ENCODE data around the gene LEF1.
A peak's percentile ranks its signal among the peaks of the same experiment; 100 is the strongest.

Gene LEF1

GRCh38 chr4:108181704-108182103 lies 13.0 kb upstream of the LEF1 start:
- no peak for TF ChIP-seq POLR2AphosphoS5 (IDR thresholded peaks at IDR 0.05; ENCODE audit: low read depth, low read length)
- no peak for TF ChIP-seq POU2F2 (IDR thresholded peaks at IDR 0.05; ENCODE audit: low read depth, low read length)
- no peak for TF ChIP-seq TAF1 (IDR thresholded peaks at IDR 0.05; ENCODE audit: low read depth, low read length)
- FAIRE-seq, result no peak
- no peak for DNase-seq (ENCODE audit: insufficient read length, low spot score)

- FAIRE-seq, result no peak
- no peak for DNase-seq (ENCODE audit: insufficient read length, low spot score)
- TF ChIP-seq TAF1 (IDR thresholded peaks at IDR 0.05; ENCODE audit: low read depth, low read length) (no peak), PAX5 (IDR thresholded peaks at IDR 0.05; ENCODE audit: insufficient read depth, low read length, severe bottlenecking) (no peak), POLR2A (IDR thresholded peaks at IDR 0.05; ENCODE audit: low read depth, low read length) (no peak), POU2F2 (IDR thresholded peaks at IDR 0.05; ENCODE audit: low read depth, low read length) (no peak), SPI1 (IDR thresholded peaks at IDR 0.05; ENCODE audit: low read depth, low read length) (no peak), POLR2AphosphoS5 (IDR thresholded peaks at IDR 0.05; ENCODE audit: low read depth, low read length) (no peak)
These were observed 11.8 kb upstream of the LEF1 start for GRCh38 chr4:108180513-108180912.

DNA sequence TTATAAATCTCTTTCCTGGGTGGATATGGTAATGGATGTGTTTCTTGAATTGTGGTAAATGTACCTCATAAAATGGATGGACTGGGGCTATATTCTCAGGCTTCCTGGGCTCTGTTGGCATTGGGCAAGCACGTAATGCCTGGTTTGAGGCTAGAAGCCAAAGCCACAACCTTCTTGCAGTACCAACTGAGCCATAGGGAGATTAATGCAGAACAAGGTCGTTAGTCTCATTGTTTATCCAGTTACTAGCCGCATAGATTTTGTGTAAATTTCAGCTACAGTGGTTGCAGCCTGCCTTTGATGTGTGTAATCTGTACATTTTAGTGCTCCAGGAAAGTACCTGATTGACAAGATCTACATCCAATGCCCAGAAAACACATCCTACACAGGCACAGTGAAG lies 7.2 kb upstream of the LEF1 start:
- no peak for TF ChIP-seq PAX5 (IDR thresholded peaks at IDR 0.05; ENCODE audit: insufficient read depth, low read length, severe bottlenecking)
- no peak for TF ChIP-seq POLR2A (IDR thresholded peaks at IDR 0.05; ENCODE audit: low read depth, low read length)
- TF ChIP-seq TAF1 (IDR thresholded peaks at IDR 0.05; ENCODE audit: low read depth, low read length), result no peak
- FAIRE-seq, result no peak
- DNase-seq (ENCODE audit: insufficient read length, low spot score), result no peak

DNA sequence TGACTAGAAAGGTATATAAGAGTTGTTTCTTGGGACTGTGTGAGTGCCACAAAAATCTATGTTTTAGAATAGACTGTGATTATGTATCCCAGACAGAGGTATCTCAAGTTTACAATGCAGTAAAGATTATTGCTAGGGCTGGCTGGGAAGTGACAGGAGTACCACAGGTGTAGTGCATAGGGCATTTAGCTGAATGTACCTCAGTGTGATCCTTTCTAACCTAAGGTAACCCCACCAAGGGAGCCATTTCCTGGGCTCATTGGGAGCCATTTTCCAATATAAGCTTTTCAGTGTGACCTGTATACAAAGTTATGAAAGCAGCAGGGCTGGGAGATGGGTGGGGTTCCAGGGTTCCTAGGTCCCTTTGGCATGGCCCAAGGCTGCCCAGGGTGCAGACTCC lies 6.1 kb upstream of the LEF1 start:
- TF ChIP-seq TAF1 (IDR thresholded peaks at IDR 0.05; ENCODE audit: low read depth, low read length), result no peak
- TF ChIP-seq PAX5 (IDR thresholded peaks at IDR 0.05; ENCODE audit: insufficient read depth, low read length, severe bottlenecking), result no peak
- no peak for TF ChIP-seq POLR2AphosphoS5 (IDR thresholded peaks at IDR 0.05; ENCODE audit: low read depth, low read length)
- TF ChIP-seq POLR2A (IDR thresholded peaks at IDR 0.05; ENCODE audit: low read depth, low read length), result no peak
- no peak for TF ChIP-seq POU2F2 (IDR thresholded peaks at IDR 0.05; ENCODE audit: low read depth, low read length)
- no peak for TF ChIP-seq SPI1 (IDR thresholded peaks at IDR 0.05; ENCODE audit: low read depth, low read length)
- FAIRE-seq (no peak), DNase-seq (ENCODE audit: insufficient read length, low spot score) (no peak)

DNA sequence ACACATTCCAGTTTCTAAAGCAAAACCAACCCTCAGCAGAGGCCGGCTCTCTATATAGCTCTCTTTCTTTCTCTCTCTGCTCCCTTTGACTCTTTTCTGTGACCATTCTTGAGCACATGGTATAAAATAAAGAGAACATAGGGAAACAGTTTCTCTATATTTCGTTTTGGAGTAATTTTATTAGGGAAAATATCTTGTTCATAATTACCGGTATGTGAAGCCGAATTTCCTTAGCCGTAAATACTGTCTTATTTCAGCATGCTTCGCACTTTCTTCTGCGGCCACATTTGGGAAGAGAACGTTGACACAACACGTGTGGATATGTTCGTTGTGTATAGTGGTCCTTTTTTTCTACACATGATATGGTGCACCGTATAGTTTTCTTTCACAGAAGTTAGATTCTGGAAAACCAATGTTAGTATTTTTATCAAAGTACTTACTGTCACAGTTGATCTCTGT lies 4.9 kb upstream of the LEF1 start:
- DNase-seq (ENCODE audit: insufficient read length, low spot score) (no peak), FAIRE-seq (no peak)
- TF ChIP-seq TAF1 (IDR thresholded peaks at IDR 0.05; ENCODE audit: low read depth, low read length) (no peak), POLR2A (IDR thresholded peaks at IDR 0.05; ENCODE audit: low read depth, low read length) (no peak), POU2F2 (IDR thresholded peaks at IDR 0.05; ENCODE audit: low read depth, low read length) (no peak), PAX5 (IDR thresholded peaks at IDR 0.05; ENCODE audit: insufficient read depth, low read length, severe bottlenecking) (no peak), SPI1 (IDR thresholded peaks at IDR 0.05; ENCODE audit: low read depth, low read length) (no peak), POLR2AphosphoS5 (IDR thresholded peaks at IDR 0.05; ENCODE audit: low read depth, low read length) (no peak)

DNA sequence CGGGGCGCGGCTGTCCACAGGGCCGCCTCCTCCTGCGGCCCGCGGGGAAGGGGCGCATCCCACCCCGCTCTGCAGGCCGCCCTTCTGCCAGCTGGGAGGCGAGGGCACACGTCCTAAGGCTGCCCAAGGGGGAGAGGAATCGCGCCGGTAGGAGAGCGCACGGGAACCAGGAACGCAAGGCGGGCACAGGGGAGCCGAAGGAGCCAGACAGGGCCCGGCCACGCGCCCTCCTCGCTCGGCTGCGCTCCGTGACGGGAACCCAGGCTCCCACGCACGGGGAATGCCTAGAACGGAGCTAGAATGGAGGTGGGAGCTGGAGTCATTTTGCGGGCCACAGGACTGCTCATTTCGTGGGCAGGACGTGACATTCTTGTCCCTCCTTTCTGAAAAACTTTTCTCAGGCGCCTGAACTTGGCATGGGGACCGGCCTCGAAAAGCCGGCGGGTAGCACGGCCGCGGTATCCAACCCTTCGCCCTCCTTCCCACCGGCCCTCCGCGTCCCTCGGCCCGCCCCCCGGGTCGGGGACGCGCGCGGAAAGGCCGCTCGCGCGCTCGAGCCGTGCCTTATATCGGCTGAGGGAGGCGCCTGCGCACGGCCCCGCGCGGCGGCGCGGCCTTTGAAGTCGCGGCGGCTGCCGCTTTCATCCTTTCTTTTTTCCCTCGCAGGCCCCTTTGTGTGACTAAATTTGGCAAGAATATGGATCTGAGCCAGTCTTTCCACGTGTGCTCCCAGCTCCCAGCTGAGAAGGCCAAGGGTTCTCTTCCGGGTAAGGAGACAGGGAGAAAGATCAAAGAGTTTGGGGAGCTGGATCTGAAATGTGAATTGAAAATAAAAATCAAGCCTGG lies 4.2 kb upstream of the LEF1 start:
- FAIRE-seq, result peak; percentile 66
- TF ChIP-seq TAF1 (IDR thresholded peaks at IDR 0.05; ENCODE audit: low read depth, low read length), result no peak
- TF ChIP-seq POU2F2 (IDR thresholded peaks at IDR 0.05; ENCODE audit: low read depth, low read length), result no peak
- TF ChIP-seq PAX5 (IDR thresholded peaks at IDR 0.05; ENCODE audit: insufficient read depth, low read length, severe bottlenecking), result no peak
- no peak for TF ChIP-seq SPI1 (IDR thresholded peaks at IDR 0.05; ENCODE audit: low read depth, low read length)
- no peak for TF ChIP-seq POLR2AphosphoS5 (IDR thresholded peaks at IDR 0.05; ENCODE audit: low read depth, low read length)
- TF ChIP-seq POLR2A (IDR thresholded peaks at IDR 0.05; ENCODE audit: low read depth, low read length), result no peak
- DNase-seq (ENCODE audit: insufficient read length, low spot score), result peak; percentile 47

- DNase-seq (ENCODE audit: insufficient read length, low spot score), result no peak
- no peak for TF ChIP-seq SPI1 (IDR thresholded peaks at IDR 0.05; ENCODE audit: low read depth, low read length)
- TF ChIP-seq POLR2AphosphoS5 (IDR thresholded peaks at IDR 0.05; ENCODE audit: low read depth, low read length), result no peak
- TF ChIP-seq TAF1 (IDR thresholded peaks at IDR 0.05; ENCODE audit: low read depth, low read length), result no peak
- TF ChIP-seq POU2F2 (IDR thresholded peaks at IDR 0.05; ENCODE audit: low read depth, low read length), result no peak
- TF ChIP-seq PAX5 (IDR thresholded peaks at IDR 0.05; ENCODE audit: insufficient read depth, low read length, severe bottlenecking), result no peak
- no peak for TF ChIP-seq POLR2A (IDR thresholded peaks at IDR 0.05; ENCODE audit: low read depth, low read length)
- no peak for FAIRE-seq
These were observed 3.6 kb upstream of the LEF1 start for GRCh38 chr4:108172231-108172752.

DNA sequence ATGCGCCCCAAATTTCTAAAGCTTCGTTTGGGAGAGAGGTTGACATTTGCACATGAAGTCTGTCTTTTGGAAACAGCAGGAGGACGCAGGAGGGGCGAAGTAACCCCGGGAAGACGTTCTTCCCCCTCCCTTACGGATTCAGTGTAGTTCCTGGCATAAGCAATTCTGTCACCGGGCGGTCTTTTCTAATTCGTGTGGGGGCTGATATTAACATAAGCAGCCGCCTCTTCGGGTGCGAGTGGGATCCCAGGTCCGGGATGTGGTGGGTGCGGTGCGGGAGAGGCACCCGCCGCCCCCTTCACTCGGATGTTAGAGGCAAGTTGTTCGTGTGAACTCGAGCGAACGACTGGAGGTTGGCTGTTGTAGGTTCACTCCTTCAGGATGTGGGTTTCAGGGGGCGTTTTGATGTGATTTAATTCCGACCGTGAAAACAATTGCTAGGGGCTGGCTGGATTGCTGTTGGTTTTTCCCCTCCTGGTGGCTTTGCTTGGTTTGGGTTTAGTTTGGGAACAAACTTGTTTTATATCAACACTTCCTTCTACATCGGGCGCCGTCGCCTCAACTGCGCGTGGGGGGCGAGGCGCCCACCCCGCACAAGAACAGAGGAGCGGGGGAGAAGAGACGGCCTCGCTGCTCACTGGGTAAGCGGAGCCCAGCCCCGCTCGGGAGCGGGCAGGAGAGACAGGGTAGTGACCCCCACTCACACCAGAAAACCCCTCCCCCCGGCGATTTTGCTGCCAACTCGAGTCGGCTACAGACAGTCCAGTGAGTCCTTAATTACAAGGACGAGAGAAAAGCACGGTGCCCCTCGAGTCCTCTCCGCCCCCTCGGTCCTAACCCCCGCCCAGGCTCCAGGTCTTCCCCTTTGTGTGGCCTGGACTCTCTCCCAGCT lies 2.9 kb upstream of the LEF1 start:
- TF ChIP-seq POLR2A (IDR thresholded peaks at IDR 0.05; ENCODE audit: low read depth, low read length) (no peak), SPI1 (IDR thresholded peaks at IDR 0.05; ENCODE audit: low read depth, low read length) (no peak), PAX5 (IDR thresholded peaks at IDR 0.05; ENCODE audit: insufficient read depth, low read length, severe bottlenecking) (no peak), POU2F2 (IDR thresholded peaks at IDR 0.05; ENCODE audit: low read depth, low read length) (no peak), POLR2AphosphoS5 (IDR thresholded peaks at IDR 0.05; ENCODE audit: low read depth, low read length) (no peak), TAF1 (IDR thresholded peaks at IDR 0.05; ENCODE audit: low read depth, low read length) (no peak)
- DNase-seq (ENCODE audit: insufficient read length, low spot score) (no peak), FAIRE-seq (peak; percentile 13)
